ENCODE results near the gene SLPI. TPM values are rescaled to one million over a fixed set of nuclear protein-coding genes. Genes with fewer than 3 reads are reported as not detected.

SLPI gene
- total RNA-seq, 1 donor, result 0.63 TPM

GRCh38 chr20:45253261-45253660 is 1.1 kb downstream of the SLPI start:
- Histone ChIP-seq H3K4me1 (ENCODE audit: insufficient read depth, low read length) (peaks cover 30% of the 10 kb centered on the region), H3K4me3 (ENCODE audit: low read length) (no peak overlapping the region), H3K9me3 (ENCODE audit: low read depth, low read length) (no peaks in the 10 kb centered on the region), H3K27me3 (ENCODE audit: insufficient read depth, low read length) (peaks cover 10% of the 10 kb centered on the region)

GRCh38 chr20:45251884-45252560 is 2.3 kb downstream of the SLPI start:
- peaks cover 20% of the 10 kb centered on the region for H3K27me3 ChIP-seq (ENCODE audit: insufficient read depth, low read length)
- H3K4me1 ChIP-seq (ENCODE audit: insufficient read depth, low read length), result peaks cover 30% of the 10 kb centered on the region
- H3K4me3 ChIP-seq (ENCODE audit: low read length), result no peak overlapping the region
- H3K9me3 ChIP-seq (ENCODE audit: low read depth, low read length), result no peaks in the 10 kb centered on the region

- no peaks in the 10 kb centered on the region for H3K9me3 ChIP-seq (ENCODE audit: low read depth, low read length)
- peaks cover under 1% of the 10 kb centered on the region for H3K4me1 ChIP-seq (ENCODE audit: insufficient read depth, low read length)
- H3K27me3 ChIP-seq (ENCODE audit: insufficient read depth, low read length), result peaks cover 27% of the 10 kb centered on the region
- H3K4me3 ChIP-seq (ENCODE audit: low read length), result no peak overlapping the region
These were observed 5.8 kb downstream of the SLPI start for GRCh38 chr20:45248609-45249008.

- Histone ChIP-seq H3K9me3 (ENCODE audit: low read depth, low read length) (no peaks in the 10 kb centered on the region), H3K4me1 (ENCODE audit: insufficient read depth, low read length) (no peaks in the 10 kb centered on the region), H3K27me3 (ENCODE audit: insufficient read depth, low read length) (peaks cover 27% of the 10 kb centered on the region), H3K4me3 (ENCODE audit: low read length) (no peak overlapping the region)
These were observed 6.5 kb downstream of the SLPI start for GRCh38 chr20:45247865-45248264.

GRCh38 chr20:45246109-45246508 is 8.3 kb downstream of the SLPI start:
- Histone ChIP-seq H3K9me3 (ENCODE audit: low read depth, low read length) (no peaks in the 10 kb centered on the region), H3K27me3 (ENCODE audit: insufficient read depth, low read length) (peaks cover 27% of the 10 kb centered on the region), H3K4me3 (ENCODE audit: low read length) (no peak overlapping the region), H3K4me1 (ENCODE audit: insufficient read depth, low read length) (no peaks in the 10 kb centered on the region)

- Histone ChIP-seq H3K27me3 (ENCODE audit: insufficient read depth, low read length) (peaks cover 17% of the 10 kb centered on the region), H3K4me1 (ENCODE audit: insufficient read depth, low read length) (no peaks in the 10 kb centered on the region), H3K9me3 (ENCODE audit: low read depth, low read length) (no peaks in the 10 kb centered on the region), H3K4me3 (ENCODE audit: low read length) (no peak overlapping the region)
These were observed 16.2 kb downstream of the SLPI start for GRCh38 chr20:45238139-45238538.

GRCh38 chr20:45235995-45236394 is 18.4 kb downstream of the SLPI start:
- H3K4me1 ChIP-seq (ENCODE audit: insufficient read depth, low read length), result no peaks in the 10 kb centered on the region
- peaks cover 17% of the 10 kb centered on the region for H3K27me3 ChIP-seq (ENCODE audit: insufficient read depth, low read length)

GRCh38 chr20:45230631-45231030 is 23.7 kb downstream of the SLPI start:
- Histone ChIP-seq H3K27me3 (ENCODE audit: insufficient read depth, low read length) (peaks cover 14% of the 10 kb centered on the region), H3K9me3 (ENCODE audit: low read depth, low read length) (no peaks in the 10 kb centered on the region), H3K4me1 (ENCODE audit: insufficient read depth, low read length) (no peaks in the 10 kb centered on the region), H3K4me3 (ENCODE audit: low read length) (no peak overlapping the region)

More at GRCh38 chr20:45235995-45236394, 18.4 kb downstream of the SLPI start:
- no peak overlapping the region for H3K4me3 ChIP-seq (ENCODE audit: low read length)
- H3K9me3 ChIP-seq (ENCODE audit: low read depth, low read length), result no peaks in the 10 kb centered on the region

- Histone ChIP-seq H3K4me1 (ENCODE audit: insufficient read depth, low read length) (no peaks in the 10 kb centered on the region), H3K4me3 (ENCODE audit: low read length) (no peak overlapping the region), H3K9me3 (ENCODE audit: low read depth, low read length) (no peaks in the 10 kb centered on the region), H3K27me3 (ENCODE audit: insufficient read depth, low read length) (peaks cover 8% of the 10 kb centered on the region)
These were observed 24.9 kb downstream of the SLPI start for GRCh38 chr20:45229264-45230056.

- no peaks in the 10 kb centered on the region for H3K4me1 ChIP-seq (ENCODE audit: insufficient read depth, low read length)
- H3K27me3 ChIP-seq (ENCODE audit: insufficient read depth, low read length), result peaks cover 12% of the 10 kb centered on the region
- no peaks in the 10 kb centered on the region for H3K9me3 ChIP-seq (ENCODE audit: low read depth, low read length)
- no peak overlapping the region for H3K4me3 ChIP-seq (ENCODE audit: low read length)
These were observed 28.1 kb downstream of the SLPI start for GRCh38 chr20:45226287-45226686.

- Histone ChIP-seq H3K4me1 (ENCODE audit: insufficient read depth, low read length) (no peaks in the 10 kb centered on the region), H3K9me3 (ENCODE audit: low read depth, low read length) (no peaks in the 10 kb centered on the region), H3K4me3 (ENCODE audit: low read length) (no peak overlapping the region), H3K27me3 (ENCODE audit: insufficient read depth, low read length) (peaks cover 13% of the 10 kb centered on the region)
These were observed 31.2 kb downstream of the SLPI start for GRCh38 chr20:45223136-45223535.

- no peak within 1 kb of the TSS for H3K4me3 ChIP-seq (ENCODE audit: low read length)
- no peaks in the 10 kb centered on the region for H3K9me3 ChIP-seq (ENCODE audit: low read depth, low read length)
- peaks cover 13% of the 10 kb centered on the region for H3K27me3 ChIP-seq (ENCODE audit: insufficient read depth, low read length)
- no peaks in the 10 kb centered on the region for H3K4me1 ChIP-seq (ENCODE audit: insufficient read depth, low read length)
These were observed 33.3 kb downstream of the SLPI start, which contains the start of gene SEMG2 for GRCh38 chr20:45221076-45221475. Gene SEMG2 (plus strand): TSS chr20:45221373. CDS start chr20:45221390, 17 bp downstream.

- Histone ChIP-seq H3K4me3 (ENCODE audit: low read length) (no peak overlapping the region), H3K4me1 (ENCODE audit: insufficient read depth, low read length) (no peaks in the 10 kb centered on the region), H3K27me3 (ENCODE audit: insufficient read depth, low read length) (peaks cover 13% of the 10 kb centered on the region), H3K9me3 (ENCODE audit: low read depth, low read length) (no peaks in the 10 kb centered on the region)
These were observed 35.7 kb downstream of the SLPI start for GRCh38 chr20:45218636-45219035.

- peaks cover 13% of the 10 kb centered on the region for H3K27me3 ChIP-seq (ENCODE audit: insufficient read depth, low read length)
- no peaks in the 10 kb centered on the region for H3K4me1 ChIP-seq (ENCODE audit: insufficient read depth, low read length)
- H3K9me3 ChIP-seq (ENCODE audit: low read depth, low read length), result no peaks in the 10 kb centered on the region
- no peak overlapping the region for H3K4me3 ChIP-seq (ENCODE audit: low read length)
These were observed 36.2 kb downstream of the SLPI start for GRCh38 chr20:45218124-45218523.

GRCh38 chr20:45212836-45213235 is 41.5 kb downstream of the SLPI start:
- Histone ChIP-seq H3K27me3 (ENCODE audit: insufficient read depth, low read length) (no peaks in the 10 kb centered on the region), H3K9me3 (ENCODE audit: low read depth, low read length) (no peaks in the 10 kb centered on the region), H3K4me3 (ENCODE audit: low read length) (no peak overlapping the region), H3K4me1 (ENCODE audit: insufficient read depth, low read length) (no peaks in the 10 kb centered on the region)
